H1 (cell line): Measurements from ENCODE around the gene DPYSL4. TPM values are rescaled to one million over a fixed set of nuclear protein-coding genes. Genes with fewer than 3 reads are reported as not detected.

Experiments
- CTCF ChIA-PET: fragments of 300-600 bp; sonication (Branson Sonifier 250); formaldehyde crosslinking; loops from one replicate; lab custom pipeline; 2021; ENCODE audit not compliant: partially characterized antibody; lab: Charles Lee
- POLR2A ChIA-PET: fragments of 300-600 bp; sonication (Branson Sonifier 250); formaldehyde crosslinking; loops from one replicate; lab custom pipeline; 2021; ENCODE audit warnings: inconsistent platforms; ENCODE audit not compliant: partially characterized antibody; lab: Charles Lee
- DNase-seq, 2 experiments: peaks; one replicate each; pipeline versions ENCODE4 v3.0.0 to v3.0.0-alpha.2; 2010 to 2022; ENCODE audit warnings: low spot score in 2 of 2, low read depth in 1 of 2, mixed read lengths in 1 of 2
- FAIRE-seq: peaks from 2 replicates; lab custom pipeline; 2011; peaks lifted over from hg19 to GRCh38; lab: Jason Lieb, UNC
- H2AFZ ChIP-seq: 2 replicates; pipeline ENCODE4 v1.8.1; 2012; ENCODE audit warnings: low read length, inconsistent platforms
- H2AK5ac ChIP-seq: 2 replicates; pipeline ENCODE4 v1.6.1; 2013; ENCODE audit warnings: low read depth, low read length
- H2BK120ac ChIP-seq: replicated peaks from 2 replicates; pipeline ENCODE3; 2013; ENCODE audit warnings: low read depth, low read length, inconsistent platforms
- H2BK12ac ChIP-seq: 2 replicates; pipeline ENCODE4 v1.6.1; 2013; ENCODE audit warnings: low read depth, low read length
- H2BK15ac ChIP-seq: 2 replicates; pipeline ENCODE4 v1.6.1; 2013; ENCODE audit warnings: low read length
- H2BK20ac ChIP-seq: 2 replicates; pipeline ENCODE4 v1.6.1; 2013; ENCODE audit warnings: low read length
- H2BK5ac ChIP-seq: 2 replicates; pipeline ENCODE4 v1.6.1; 2013; ENCODE audit warnings: low read depth, low read length
- H3K14ac ChIP-seq: 2 replicates; pipeline ENCODE4 v1.6.1; 2013; ENCODE audit warnings: inconsistent platforms; ENCODE audit not compliant: insufficient read length
- H3K18ac ChIP-seq: 2 replicates; pipeline ENCODE4 v1.6.1; 2013; ENCODE audit warnings: low read length; ENCODE audit errors: extremely low read depth
- H3K23ac ChIP-seq: 2 replicates; pipeline ENCODE4 v1.6.1; 2013; ENCODE audit warnings: inconsistent platforms; ENCODE audit not compliant: insufficient read length
- H3K23me2 ChIP-seq: 2 replicates; pipeline ENCODE4 v1.6.1; 2013; ENCODE audit warnings: low read depth, low read length
- H3K27ac ChIP-seq: 2 replicates; pipeline ENCODE4 v1.6.1; 2011; ENCODE audit warnings: low read depth, low read length, inconsistent platforms
- H3K27me3 ChIP-seq, 4 experiments: replicated peaks in 1 of 4; 1 replicate in 1 of 4; 2 replicates in 3 of 4; pipeline versions ENCODE4 v1.6.1 to v1.8.1; 2011 to 2013; ENCODE audit warnings: low read length in 3 of 4, mild to moderate bottlenecking in 3 of 4, inconsistent platforms in 2 of 4, mixed read lengths in 2 of 4, moderate library complexity in 1 of 4; ENCODE audit not compliant: control insufficient read depth in 3 of 4, insufficient read depth in 3 of 4; ENCODE audit errors: extremely low read depth in 1 of 4
- H3K36me3 ChIP-seq, 4 experiments: 2 replicates each; pipeline versions ENCODE4 v1.6.1 to v1.8.1; 2011 to 2013; ENCODE audit warnings: mild to moderate bottlenecking in 4 of 4, low read length in 3 of 4, moderate library complexity in 2 of 4, control low read depth in 1 of 4, inconsistent platforms in 1 of 4; ENCODE audit not compliant: insufficient read depth in 4 of 4, control insufficient read depth in 2 of 4
- H3K4ac ChIP-seq: replicated peaks from 2 replicates; pipeline ENCODE3; 2013; ENCODE audit warnings: low read length, low read depth, mixed read lengths, inconsistent platforms; ENCODE audit not compliant: insufficient read length
- H3K4me1 ChIP-seq, 4 experiments: replicated peaks in 1 of 4; 1 replicate in 1 of 4; 2 replicates in 3 of 4; pipeline versions ENCODE4 v1.6.1 to v1.8.1; 2011 to 2013; ENCODE audit warnings: low read length in 3 of 4, inconsistent platforms in 2 of 4, mixed read lengths in 1 of 4; ENCODE audit not compliant: insufficient read depth in 4 of 4, control insufficient read depth in 3 of 4
- H3K4me2 ChIP-seq, 2 experiments: 2 replicates each; pipeline versions ENCODE4 v1.6.1 to v1.8.1; 2011 to 2013; ENCODE audit warnings: low read depth in 2 of 2, low read length in 2 of 2, control low read depth in 1 of 2, inconsistent platforms in 1 of 2, mild to moderate bottlenecking in 1 of 2; ENCODE audit not compliant: insufficient read depth in 1 of 2
- H3K4me3 ChIP-seq, 4 experiments: fragments of 200-600, 300-600 bp in 1 of 4; sonication (generic), shearing (Covaris generic), sonication (Bioruptor Twin) in 1 of 4; 2 replicates each; pipeline versions ENCODE4 v1.5.1 to v1.8.1; 2011 to 2016; ENCODE audit warnings: low read length in 4 of 4, low read depth in 3 of 4, control low read depth in 2 of 4, inconsistent platforms in 2 of 4, mild to moderate bottlenecking in 2 of 4, mixed read lengths in 1 of 4, moderate library complexity in 1 of 4; ENCODE audit not compliant: insufficient read depth in 2 of 4; ENCODE audit errors: extremely low read depth in 1 of 4
- H3K56ac ChIP-seq: replicated peaks from 2 replicates; pipeline ENCODE3; 2013; ENCODE audit warnings: low read depth, mild to moderate bottlenecking, mixed read lengths, low read length, inconsistent platforms; ENCODE audit not compliant: insufficient read length
- H3K79me1 ChIP-seq: 2 replicates; pipeline ENCODE4 v1.6.1; 2013; ENCODE audit warnings: low read depth, low read length, control low read depth
- H3K79me2 ChIP-seq, 2 experiments: 2 replicates each; pipeline versions ENCODE4 v1.6.1 to v1.8.1; 2012 to 2013; ENCODE audit warnings: low read length in 2 of 2, mild to moderate bottlenecking in 2 of 2, inconsistent platforms in 1 of 2; ENCODE audit not compliant: insufficient read depth in 2 of 2, control insufficient read depth in 1 of 2
- H3K9ac ChIP-seq, 4 experiments: replicated peaks in 1 of 4; 1 replicate in 1 of 4; 2 replicates in 3 of 4; pipeline versions ENCODE4 v1.6.1 to v1.8.1; 2011 to 2013; ENCODE audit warnings: low read depth in 3 of 4, low read length in 3 of 4, control low read depth in 2 of 4, mild to moderate bottlenecking in 2 of 4, moderate library complexity in 2 of 4, inconsistent platforms in 1 of 4; ENCODE audit errors: extremely low read depth in 1 of 4
- H3K9me3 ChIP-seq, 2 experiments: 2 replicates each; pipeline versions ENCODE4 v1.6.1 to v1.8.1; 2012 to 2013; ENCODE audit warnings: mild to moderate bottlenecking in 2 of 2, moderate library complexity in 2 of 2, control low read depth in 1 of 2, inconsistent platforms in 1 of 2, low read depth in 1 of 2, low read length in 1 of 2, mixed read lengths in 1 of 2; ENCODE audit not compliant: insufficient read depth in 2 of 2
- H4K20me1 ChIP-seq, 2 experiments: replicated peaks in 1 of 2; 2 replicates each; pipeline versions ENCODE3 to v1.8.1; 2011 to 2013; ENCODE audit warnings: inconsistent platforms in 2 of 2, low read length in 2 of 2, mild to moderate bottlenecking in 1 of 2; ENCODE audit not compliant: insufficient read depth in 2 of 2, control insufficient read depth in 1 of 2
- H4K5ac ChIP-seq: 2 replicates; pipeline ENCODE4 v1.6.1; 2013; ENCODE audit warnings: low read length, low read depth, mixed read lengths, inconsistent platforms; ENCODE audit not compliant: insufficient read length
- H4K8ac ChIP-seq: 2 replicates; pipeline ENCODE4 v1.8.0; 2013; ENCODE audit warnings: mild to moderate bottlenecking, moderate library complexity, low read length, inconsistent platforms; ENCODE audit not compliant: insufficient read depth; ENCODE audit errors: extremely low read depth
- H4K91ac ChIP-seq: replicated peaks from 2 replicates; pipeline ENCODE3; 2013; ENCODE audit warnings: low read length, mixed read lengths, inconsistent platforms; ENCODE audit not compliant: insufficient read length
- CBX5 ChIP-seq: fragments of 300-800, 300-1000 bp; sonication (generic); IDR thresholded peaks from 2 replicates; pipeline ENCODE4 v1.7.1; 2016; ENCODE audit warnings: antibody characterized with exemption, low read length, low read depth
- CHD2 ChIP-seq: IDR thresholded peaks from 2 replicates; pipeline ENCODE4 v1.6.1; 2012; ENCODE audit warnings: low read length, improper control_type of control experiment
- HDAC2 ChIP-seq, 2 experiments: fragments of 300-600 bp in 1 of 2; sonication (generic) in 1 of 2; IDR thresholded peaks; 2 replicates each; pipeline ENCODE4 v1.6.1; 2011 to 2012; ENCODE audit warnings: low read depth in 2 of 2, low read length in 2 of 2, mild to moderate bottlenecking in 2 of 2, moderate library complexity in 2 of 2, borderline replicate concordance in 1 of 2, inconsistent platforms in 1 of 2
- HDAC6 ChIP-seq: IDR thresholded peaks from one replicate; pipeline ENCODE4 v1.7.1; 2012; ENCODE audit warnings: low read depth, mild to moderate bottlenecking, inconsistent platforms, low read length, moderate library complexity
- KDM4A ChIP-seq: IDR thresholded peaks from one replicate; pipeline ENCODE4 v1.7.1; 2012; ENCODE audit warnings: low read depth, mild to moderate bottlenecking, moderate library complexity, low read length, inconsistent platforms; ENCODE audit not compliant: severe bottlenecking
- RFX5 ChIP-seq: IDR thresholded peaks from 2 replicates; pipeline ENCODE4 v1.6.1; 2011; ENCODE audit warnings: low read depth, low read length, improper control_type of control experiment, borderline replicate concordance
- SIX5 ChIP-seq: IDR thresholded peaks from 2 replicates; pipeline ENCODE4 v1.6.1; 2011; ENCODE audit warnings: mild to moderate bottlenecking, low read depth, low read length
- SUZ12 ChIP-seq: fragments of 200-600 bp; sonication (generic); IDR thresholded peaks from 2 replicates; pipeline ENCODE4 v1.6.1; 2012; ENCODE audit warnings: mild to moderate bottlenecking, inconsistent platforms, low read length, moderate library complexity, mixed read lengths
- TAF1 ChIP-seq: IDR thresholded peaks from 2 replicates; pipeline ENCODE4 v1.6.1; 2011; ENCODE audit warnings: mild to moderate bottlenecking, low read depth, low read length
- USF2 ChIP-seq: IDR thresholded peaks from 2 replicates; pipeline ENCODE4 v1.6.1; 2011; ENCODE audit warnings: low read length, improper control_type of control experiment
- YY1 ChIP-seq: IDR thresholded peaks from 2 replicates; pipeline ENCODE4 v1.6.1; 2011; ENCODE audit warnings: low read depth, mild to moderate bottlenecking, low read length
- WGBS, 2 experiments: shearing (Covaris generic) in 1 of 2; methylation state at CpG; one replicate each; pipeline versions ENCODE4 v1.1.6 to v1.1.7; 2013 to 2015; ENCODE audit warnings: low lambda C conversion rate in 2 of 2, mixed read lengths in 2 of 2, inconsistent platforms in 1 of 2, low coverage in 1 of 2, missing lambda C conversion rate in 1 of 2; ENCODE audit not compliant: insufficient replicate concordance in 2 of 2, insufficient coverage in 1 of 2, insufficient read length in 1 of 2; ENCODE audit errors: extremely low coverage in 1 of 2, missing lambda C conversion rate in 1 of 2; 5-methylcytosine and 5-hydroxymethylcytosine counted together
- polyA plus RNA-seq, 7 experiments: library from polyadenylated mRNA; depleted of rRNA in 3 of 7; stranded (reverse) in 5 of 7; unstranded in 2 of 7; fragments of >200 nt in 5 of 7; fragments of 200-250 nt in 2 of 7; gene quantifications; 1 replicate in 5 of 7; 2 replicates in 1 of 7; 4 replicates in 1 of 7; pipeline versions ENCODE4 v1.2.1 to v1.2.3, GENCODE V29; 2011 to 2013; ENCODE audit warnings: missing spikeins in 2 of 7, mixed read lengths in 2 of 7
- total RNA-seq: library from RNA; stranded (reverse); fragmentation: NEBNext Ultra II Directional; extraction: Animal tissue kit (Norgen Biotek cat#: 25700); gene quantifications from 2 replicates; pipeline ENCODE4 v1.2.1, GENCODE V29; 2021

DPYSL4 gene
- total and polyA plus RNA-seq, 2 of the 8 experiments (the other 6 are each of a cell fraction or from before 2014, with no cell fraction given): 12.9 to 15.2 TPM

- H4K5ac ChIP-seq: no peak overlapping the region
- no peak overlapping the region for H2BK120ac ChIP-seq
- no peak overlapping the region for H4K8ac ChIP-seq
- peaks cover 0 to 2% of the 10 kb centered on the region in 2 experiments for H4K20me1 ChIP-seq
- H3K27ac ChIP-seq: no peak overlapping the region
- H3K23me2 ChIP-seq: peaks cover 3% of the 10 kb centered on the region; the same call in 1 of the 2 replicates
- DNase-seq: no peak
- no peak overlapping the region for H2BK5ac ChIP-seq
- no peak overlapping the region for H2AFZ ChIP-seq
- H3K4me2 ChIP-seq: no peak overlapping the region
- no peak overlapping the region for H3K18ac ChIP-seq
- H4K91ac ChIP-seq: no peak overlapping the region
- H3K14ac ChIP-seq: no peak overlapping the region
- no peak overlapping the region for H3K9ac ChIP-seq
- H3K56ac ChIP-seq: no peak overlapping the region
- H3K23ac ChIP-seq: no peak overlapping the region
- no peak overlapping the region for H3K4ac ChIP-seq
- H3K9me3 ChIP-seq: no peaks in the 10 kb centered on the region; a peak in 1 of 4 replicates
- peaks cover 0 to 4% (median 0%) of the 10 kb centered on the region in 4 experiments; a peak in 1 of 7 replicates for H3K4me1 ChIP-seq
- CTCF ChIA-PET: interaction anchor here (1.1 to 1.4 kb wide), 4 partner anchors 17 to 285 kb away, joined by 3 to 4 read pairs (median 3); no protein-coding TSS in a partner anchor
- H3K79me1 ChIP-seq: no peaks in the 10 kb centered on the region
- FAIRE-seq: no peak
- H3K79me2 ChIP-seq: no peaks in the 10 kb centered on the region
- POLR2A ChIA-PET: no interaction called here
- H2BK20ac ChIP-seq: no peak overlapping the region
- no peak overlapping the region for H2AK5ac ChIP-seq
- H3K4me3 ChIP-seq: no peak overlapping the region
- H2BK15ac ChIP-seq: no peak overlapping the region
- H2BK12ac ChIP-seq: no peak overlapping the region
- WGBS, 2 experiments: 96% methylated on average over 37 of the region's 42 CpGs; no CpG with 5 or more reads in 1 of the 2 experiments
- H3K27me3 ChIP-seq: no peaks in the 10 kb centered on the region; a peak in 1 of 7 replicates
- H3K36me3 ChIP-seq: no peaks in the 10 kb centered on the region
- TF ChIP-seq KDM4A (no peak), RFX5 (no peak), CHD2 (no peak), YY1 (no peak), HDAC6 (no peak), HDAC2 (IDR thresholded peaks at IDR 0.05; ENCODE audit: borderline replicate concordance in 1 of 2, low read depth in 2 of 2, low read length in 2 of 2) (no peak), USF2 (no peak), CBX5 (no peak), SIX5 (no peak), TAF1 (no peak), SUZ12 (no peak)
These were observed 17.6 kb upstream of the DPYSL4 start for GRCh38 chr10:132169031-132169765.
